ENCODE results near the gene TBL1X. TPM values are rescaled to one million over a fixed set of nuclear protein-coding genes. Genes with fewer than 3 reads are reported as not detected.

TBL1X gene
- total and polyA plus RNA-seq, 2 donors (not counting 3 experiments of a cell fraction or from before 2014, with no cell fraction given): 8.7 to 25.3 TPM

GRCh38 chrX:9461087-9461486 lies 3.8 kb upstream of the TBL1X start:
- intact Hi-C loops (cut with micrococcal nuclease) (loop anchor here (5.0 to 10.0 kb wide), 2 partner anchors 299 to 394 kb away; no protein-coding TSS in a partner anchor), dilution Hi-C loops (cut with MboI; ENCODE audit: extremely low pct_ligation_motif_present, low sequenced_read_pairs) (no loop called here)
- H3K9me3 ChIP-seq (replicated peaks; ENCODE audit: control insufficient read depth, insufficient read depth, low read length): no peaks in the 10 kb centered on the region
- CTCF ChIA-PET: no interaction called here
- no peaks in the 10 kb centered on the region for H3K9me1 ChIP-seq (replicated peaks; ENCODE audit: control insufficient read depth, extremely low read depth, insufficient read depth, low read length)
- no peak overlapping the region for H3K4me3 ChIP-seq (replicated peaks in 1 of 3; ENCODE audit: insufficient read depth in 1 of 3, low read depth in 1 of 3, low read length in 3 of 3)
- BruUV-seq (replicated peaks): no TSS peak
- POLR2A ChIA-PET: no interaction called here
- no peak overlapping the region for H3K27ac ChIP-seq (ENCODE audit: insufficient read depth, low read depth, low read length)
- FAIRE-seq (no peak), DNase-seq (ENCODE audit: low read depth, low spot score) (no peak)
- no peak overlapping the region for H3K9ac ChIP-seq (replicated peaks; ENCODE audit: extremely low read depth, insufficient read depth, low read length)
- peaks cover 8% of the 10 kb centered on the region for H3K4me1 ChIP-seq (ENCODE audit: control insufficient read depth, extremely low read depth, insufficient read depth, low read length)
- no peak overlapping the region for H3K4me2 ChIP-seq (ENCODE audit: insufficient read depth, low read length)
- no peak overlapping the region for H2AFZ ChIP-seq (ENCODE audit: low read depth, low read length)
- H3K36me3 ChIP-seq (ENCODE audit: control insufficient read depth in 2 of 2, extremely low read depth in 1 of 2, insufficient read depth in 2 of 2, low read length in 2 of 2): no peaks in the 10 kb centered on the region
- H4K20me1 ChIP-seq (replicated peaks; ENCODE audit: control insufficient read depth, extremely low read depth, insufficient read depth, low read length): no peaks in the 10 kb centered on the region
- H3K79me2 ChIP-seq (ENCODE audit: control insufficient read depth, insufficient read depth, low read length): peaks cover under 1% of the 10 kb centered on the region
- no peaks in the 10 kb centered on the region for H3K27me3 ChIP-seq (ENCODE audit: control insufficient read depth in 2 of 2, insufficient read depth in 2 of 2, low read length in 2 of 2)
- TF ChIP-seq GATA2 (IDR thresholded peaks at IDR 0.05; ENCODE audit: insufficient read depth, insufficient read length, low read depth, low read length) (no peak), MYC (IDR thresholded peaks at IDR 0.05; ENCODE audit: low read depth, low read length) (no peak), POLR2AphosphoS5 (IDR thresholded peaks at IDR 0.05; ENCODE audit: insufficient read depth, low read depth, low read length) (no peak), FOS (IDR thresholded peaks at IDR 0.05; ENCODE audit: borderline replicate concordance, insufficient read depth, low read length) (no peak), POLR2A (IDR thresholded peaks at IDR 0.05; ENCODE audit: low read depth, low read length) (no peak), EZH2 (IDR thresholded peaks at IDR 0.05; ENCODE audit: borderline replicate concordance, low read depth, low read length, severe bottlenecking) (no peak), JUN (IDR thresholded peaks at IDR 0.05; ENCODE audit: borderline replicate concordance, insufficient read depth, insufficient read length, low read depth) (no peak)
- TF ChIP-seq, protein P1, sequence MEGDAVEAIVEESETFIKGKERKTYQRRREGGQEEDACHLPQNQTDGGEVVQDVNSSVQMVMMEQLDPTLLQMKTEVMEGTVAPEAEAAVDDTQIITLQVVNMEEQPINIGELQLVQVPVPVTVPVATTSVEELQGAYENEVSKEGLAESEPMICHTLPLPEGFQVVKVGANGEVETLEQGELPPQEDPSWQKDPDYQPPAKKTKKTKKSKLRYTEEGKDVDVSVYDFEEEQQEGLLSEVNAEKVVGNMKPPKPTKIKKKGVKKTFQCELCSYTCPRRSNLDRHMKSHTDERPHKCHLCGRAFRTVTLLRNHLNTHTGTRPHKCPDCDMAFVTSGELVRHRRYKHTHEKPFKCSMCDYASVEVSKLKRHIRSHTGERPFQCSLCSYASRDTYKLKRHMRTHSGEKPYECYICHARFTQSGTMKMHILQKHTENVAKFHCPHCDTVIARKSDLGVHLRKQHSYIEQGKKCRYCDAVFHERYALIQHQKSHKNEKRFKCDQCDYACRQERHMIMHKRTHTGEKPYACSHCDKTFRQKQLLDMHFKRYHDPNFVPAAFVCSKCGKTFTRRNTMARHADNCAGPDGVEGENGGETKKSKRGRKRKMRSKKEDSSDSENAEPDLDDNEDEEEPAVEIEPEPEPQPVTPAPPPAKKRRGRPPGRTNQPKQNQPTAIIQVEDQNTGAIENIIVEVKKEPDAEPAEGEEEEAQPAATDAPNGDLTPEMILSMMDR (IDR thresholded peaks at IDR 0.05; ENCODE audit: extremely low read depth in 1 of 2, insufficient read depth in 1 of 2, low read depth in 1 of 2, low read length in 2 of 2): no peak
- TF ChIP-seq, protein P2, sequence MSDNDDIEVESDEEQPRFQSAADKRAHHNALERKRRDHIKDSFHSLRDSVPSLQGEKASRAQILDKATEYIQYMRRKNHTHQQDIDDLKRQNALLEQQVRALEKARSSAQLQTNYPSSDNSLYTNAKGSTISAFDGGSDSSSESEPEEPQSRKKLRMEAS (IDR thresholded peaks at IDR 0.05; ENCODE audit: insufficient read depth, insufficient read length): no peak

All from endothelial cell of umbilical vein (primary cell).